EL (cell line): Measurements from ENCODE around the gene STK39.
"Not testable (repeated sequence)": the region's sequence is repeated elsewhere in the genome, so short reads cannot be mapped to it uniquely, and the experiment has no call there.

Experiments
- DNase-seq: peaks from one replicate; pipeline ENCODE4 v3.0.0-alpha.2; 2016

The STK39 gene

GRCh38 chr2:168127371-168127770 is 120.0 kb downstream of the STK39 start:
- DNase-seq, result no peak

GRCh38 chr2:168122210-168122609 is 125.2 kb downstream of the STK39 start:
- DNase-seq, result not testable (repeated sequence)

DNA sequence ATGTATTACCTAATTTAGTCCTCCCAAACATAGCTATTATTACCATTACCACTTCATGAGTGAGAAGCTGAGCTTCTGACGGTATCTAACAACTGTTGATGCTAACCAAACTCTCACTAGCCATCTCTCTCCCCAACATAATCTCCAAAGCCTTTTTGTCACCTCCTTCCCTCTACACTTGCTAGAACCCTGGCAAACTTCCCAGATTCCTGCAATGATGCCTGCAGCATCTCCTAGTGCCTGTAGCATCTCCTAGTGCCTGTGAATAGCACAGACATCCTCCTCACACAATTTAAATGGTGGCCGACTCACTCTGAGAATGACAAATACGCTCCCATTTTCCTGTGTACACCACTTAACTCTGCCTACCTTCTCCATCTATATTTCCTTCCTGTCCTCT is 126.7 kb downstream of the STK39 start:
- DNase-seq, result peak; percentile 20

DNA sequence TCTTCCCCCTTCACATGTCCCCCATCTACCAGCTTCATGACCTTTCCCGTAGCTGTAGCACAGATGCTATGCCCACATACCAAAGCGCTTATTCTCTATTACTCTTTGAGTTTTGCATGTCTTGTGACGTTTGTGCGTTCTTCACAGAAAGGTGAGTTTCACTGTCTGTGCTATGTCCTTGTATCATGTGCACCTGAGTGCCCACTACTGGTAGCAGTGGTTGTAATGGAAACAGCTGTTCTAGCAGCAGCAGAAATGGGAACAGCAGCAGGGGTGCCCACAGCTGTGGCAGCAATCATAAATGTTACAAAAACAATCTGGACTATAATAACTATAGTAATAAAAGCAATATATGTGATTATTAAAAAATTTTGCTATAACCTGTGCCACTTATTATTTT is 127.1 kb downstream of the STK39 start:
- no peak for DNase-seq

DNA sequence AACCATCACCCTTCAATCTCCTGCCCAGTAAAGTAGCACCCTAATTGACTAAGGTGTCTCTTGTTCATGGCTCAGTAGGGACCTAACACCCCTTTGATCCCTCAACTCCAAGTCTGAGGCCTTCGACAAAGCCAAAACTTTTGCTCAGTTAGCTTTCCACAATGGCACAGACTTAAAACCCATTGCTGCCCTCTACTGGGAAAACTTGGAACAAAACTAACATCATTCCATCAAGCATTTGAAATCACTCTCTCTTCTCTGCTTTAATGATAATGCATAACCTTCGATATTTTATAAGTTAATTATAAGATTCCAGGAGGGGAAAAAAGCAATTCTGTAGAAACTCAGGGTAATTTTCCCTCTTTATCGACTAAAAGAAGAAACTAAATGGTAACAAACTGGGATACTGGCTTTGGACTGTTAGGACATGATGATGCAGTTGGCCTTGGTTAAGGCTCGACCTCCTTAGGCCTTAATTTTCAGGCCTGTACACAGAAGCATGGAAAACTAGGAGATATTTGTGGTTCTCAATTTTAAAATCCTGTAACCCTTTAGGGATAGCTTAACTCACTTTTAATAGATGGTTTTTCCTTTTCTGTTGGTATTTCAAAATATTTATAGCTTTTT is 127.8 kb downstream of the STK39 start:
- DNase-seq, result peak; percentile 57

DNA sequence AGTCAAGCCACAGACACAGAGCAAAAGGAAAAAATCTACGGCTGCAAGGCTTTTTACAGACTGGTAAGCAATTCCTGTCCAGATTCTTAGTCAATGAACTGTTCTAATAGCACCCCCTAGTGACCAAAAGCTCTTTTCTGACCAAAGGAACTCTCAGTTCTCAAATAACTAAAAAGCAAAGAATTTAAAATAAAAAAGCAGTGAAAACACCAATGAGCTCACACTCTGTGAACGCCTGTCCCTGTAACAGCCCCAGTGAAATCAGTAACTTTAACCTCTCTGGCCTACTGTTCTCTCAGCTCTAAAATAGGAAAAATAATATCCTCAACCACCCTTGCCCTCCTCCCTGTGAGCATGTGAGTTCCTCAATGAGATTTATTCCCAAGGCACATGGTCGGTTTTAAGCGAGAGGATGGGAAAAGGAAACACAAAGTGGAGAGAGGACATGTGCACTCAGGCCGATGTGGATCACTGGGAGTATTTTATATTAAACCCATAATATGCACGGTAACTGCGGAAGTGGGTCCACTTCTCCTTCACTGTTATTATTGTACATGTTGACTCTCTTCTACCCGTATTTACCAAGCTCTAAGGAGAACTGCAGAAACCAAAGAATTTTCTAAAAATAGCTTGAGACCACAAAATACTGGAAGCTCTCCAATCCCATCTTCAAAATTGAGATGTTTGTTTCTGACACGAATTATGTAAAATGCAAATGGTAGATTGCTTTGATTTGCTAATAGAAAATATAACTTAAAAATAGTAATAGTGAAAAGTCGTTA is 128.5 kb downstream of the STK39 start:
- DNase-seq, result peak; percentile 68

DNA sequence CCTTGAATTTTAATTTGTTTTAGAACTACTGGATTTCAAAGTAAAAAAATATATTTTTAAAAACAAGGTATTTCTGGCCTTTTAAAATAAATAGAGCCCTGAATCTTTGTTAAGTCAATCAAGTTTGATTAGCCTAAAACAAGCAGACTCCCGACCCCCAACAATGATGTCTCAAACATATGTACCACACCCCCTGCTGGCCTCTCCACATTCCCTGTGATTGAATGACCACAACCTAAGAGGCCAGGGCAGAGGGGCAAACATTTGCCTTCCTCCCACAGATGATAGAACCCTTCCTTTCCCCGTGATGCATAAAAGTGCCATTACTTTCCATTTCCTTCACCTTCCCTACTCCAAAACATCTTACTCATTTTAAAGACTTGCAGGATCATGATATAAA is 130.9 kb downstream of the STK39 start:
- DNase-seq, result no peak

DNA sequence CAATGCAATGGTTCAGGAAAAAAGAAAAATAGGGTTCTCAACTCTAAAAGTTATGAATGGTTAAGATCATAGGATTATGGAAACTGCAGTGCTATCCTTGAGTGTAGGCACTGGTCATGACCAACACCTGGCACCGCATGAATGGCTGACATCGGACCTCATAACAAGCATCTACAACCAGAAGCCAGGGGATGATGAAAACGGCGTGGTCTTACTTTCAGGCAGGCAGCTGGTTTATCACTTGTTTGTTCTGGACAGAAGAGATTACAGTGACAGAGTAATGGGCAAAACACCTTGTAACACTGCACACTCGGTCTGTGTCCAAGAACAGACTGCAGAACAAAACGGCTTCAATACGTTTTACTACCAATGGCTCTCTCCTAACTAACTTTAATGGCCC is 132.8 kb downstream of the STK39 start:
- DNase-seq, result no peak

- DNase-seq, result no peak
These were observed 133.4 kb downstream of the STK39 start for GRCh38 chr2:168114040-168114439.

- no peak for DNase-seq
These were observed 140.1 kb downstream of the STK39 start for GRCh38 chr2:168107322-168107721.

GRCh38 chr2:168105127-168105683 is 142.2 kb downstream of the STK39 start:
- DNase-seq, result no peak

- no peak for DNase-seq
These were observed 150.0 kb downstream of the STK39 start for GRCh38 chr2:168097431-168097830.

DNA sequence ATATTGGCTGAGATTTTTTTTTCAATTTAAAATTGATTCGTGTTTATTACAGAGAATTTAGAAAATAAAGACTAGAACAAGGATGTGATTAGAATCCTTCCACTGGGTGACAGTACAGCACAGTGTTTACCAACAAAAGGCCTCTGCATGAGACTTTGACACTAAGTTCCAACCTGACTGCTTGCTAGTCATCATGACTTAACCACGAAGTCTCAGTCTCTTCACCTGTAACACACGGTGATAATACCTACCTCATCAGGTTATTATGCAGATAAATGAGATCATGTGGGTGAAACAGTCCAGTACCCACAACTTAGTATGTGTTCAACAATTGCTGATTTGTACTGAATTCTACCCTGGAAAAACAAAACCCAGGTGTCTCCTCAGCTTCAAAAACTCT is 151.2 kb downstream of the STK39 start:
- no peak for DNase-seq

GRCh38 chr2:168091986-168092385 is 155.4 kb downstream of the STK39 start:
- DNase-seq, result no peak

- DNase-seq, result no peak
These were observed 156.8 kb downstream of the STK39 start for GRCh38 chr2:168090366-168091135.

DNA sequence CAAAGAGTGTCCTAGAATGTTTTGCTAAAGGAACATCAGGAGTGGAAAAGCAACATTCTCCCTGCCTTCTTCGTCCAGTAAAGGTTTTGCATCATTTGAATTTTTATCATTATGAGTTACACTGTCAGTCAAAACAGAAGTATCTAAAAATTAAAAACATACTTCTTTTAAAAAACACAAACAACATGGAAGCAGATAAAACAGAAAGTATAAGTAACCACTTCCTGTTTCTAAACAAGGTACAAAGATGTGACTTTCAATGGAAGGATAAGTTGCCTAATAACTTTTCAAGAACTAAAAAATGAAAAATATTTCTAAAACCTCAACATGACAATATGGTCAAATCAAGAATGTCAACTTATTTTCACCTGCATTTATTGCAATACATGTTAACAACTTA is 158.2 kb downstream of the STK39 start:
- no peak for DNase-seq

DNA sequence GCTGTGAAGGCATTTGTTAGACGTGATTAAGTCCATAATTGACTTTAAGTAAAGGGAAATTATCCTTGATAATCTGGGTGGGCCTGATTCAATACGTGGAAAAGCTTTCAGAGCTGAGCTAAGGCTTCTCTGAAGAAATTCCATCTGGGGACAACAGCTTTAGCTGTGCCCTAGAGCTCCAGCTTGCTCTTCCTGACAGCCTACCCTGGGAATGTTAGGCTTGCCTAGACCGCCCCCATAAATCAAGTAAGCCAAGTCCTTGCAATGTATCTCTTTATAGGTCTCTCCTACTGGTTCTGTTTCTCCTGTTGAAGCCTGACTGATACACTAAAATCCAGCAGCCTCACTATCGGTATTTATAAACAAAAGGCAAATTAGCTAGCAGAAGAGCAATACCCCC is 160.0 kb downstream of the STK39 start:
- no peak for DNase-seq

DNA sequence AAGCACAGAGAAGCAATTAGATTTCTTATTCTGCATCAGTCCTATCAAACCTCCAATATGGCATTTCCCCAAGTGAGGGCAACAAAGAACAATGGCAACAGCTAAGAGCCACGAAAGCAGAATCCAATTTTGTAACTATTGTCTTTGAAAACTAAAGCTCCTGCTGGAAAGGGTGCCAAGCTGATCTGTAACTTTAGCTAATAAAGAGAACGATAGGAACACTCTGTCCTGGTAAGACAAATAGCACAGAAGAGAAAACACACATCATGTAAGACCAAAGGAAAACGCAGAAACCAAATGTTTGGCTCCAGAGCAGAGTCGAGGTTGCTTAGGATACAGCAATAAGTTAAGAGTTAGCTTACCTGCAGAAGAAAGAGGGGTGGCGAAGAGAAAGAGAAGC is 160.5 kb downstream of the STK39 start:
- DNase-seq, result no peak

DNA sequence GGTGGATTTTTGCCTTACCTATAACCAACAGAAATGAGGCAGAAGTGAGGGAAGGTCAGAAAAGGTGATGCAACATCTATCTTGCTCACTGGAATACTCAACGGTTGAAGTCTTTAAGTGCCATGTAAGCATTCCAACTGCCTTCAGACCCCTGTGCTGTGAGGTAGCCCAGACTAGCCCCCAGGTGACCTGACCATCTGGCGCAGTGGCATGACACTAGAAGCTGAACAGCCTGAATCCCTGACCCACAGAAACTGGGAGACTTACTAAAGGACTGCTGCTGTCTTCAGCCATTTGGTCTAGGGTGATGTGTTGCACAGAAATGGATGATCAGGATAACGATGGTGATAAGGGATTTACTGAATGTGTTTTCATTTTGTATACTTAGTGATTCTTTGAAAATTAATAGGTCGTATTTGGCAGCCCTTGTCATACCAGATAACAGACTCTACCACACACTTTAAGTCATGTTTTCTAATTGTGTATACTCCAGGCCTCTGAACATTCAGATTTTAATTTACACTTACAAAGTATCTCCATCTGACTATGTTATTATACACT is 161.5 kb downstream of the STK39 start:
- no peak for DNase-seq

- DNase-seq, result no peak
These were observed 163.1 kb downstream of the STK39 start for GRCh38 chr2:168084288-168084687.

GRCh38 chr2:168081452-168081851 is 165.9 kb downstream of the STK39 start:
- DNase-seq, result not testable (repeated sequence)

DNA sequence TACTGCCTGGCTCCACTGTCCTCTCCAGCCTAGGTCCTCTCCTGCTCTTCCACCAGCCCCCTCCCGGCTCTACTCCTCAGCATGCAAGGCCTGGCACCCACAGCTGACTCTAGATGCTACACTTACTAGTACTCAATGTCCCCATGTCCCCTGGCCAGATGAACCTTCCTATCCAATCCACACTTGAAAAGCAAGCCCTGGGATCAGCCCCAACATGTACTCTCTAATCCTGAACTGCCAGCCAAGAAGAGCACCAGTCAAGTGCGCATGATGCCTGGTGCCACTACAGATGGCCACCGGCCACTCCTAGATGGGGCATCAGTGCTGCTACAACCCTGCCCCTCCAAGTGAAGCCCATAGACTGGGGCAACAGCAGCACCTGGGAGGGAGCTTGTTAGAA is 168.2 kb downstream of the STK39 start:
- no peak for DNase-seq

DNA sequence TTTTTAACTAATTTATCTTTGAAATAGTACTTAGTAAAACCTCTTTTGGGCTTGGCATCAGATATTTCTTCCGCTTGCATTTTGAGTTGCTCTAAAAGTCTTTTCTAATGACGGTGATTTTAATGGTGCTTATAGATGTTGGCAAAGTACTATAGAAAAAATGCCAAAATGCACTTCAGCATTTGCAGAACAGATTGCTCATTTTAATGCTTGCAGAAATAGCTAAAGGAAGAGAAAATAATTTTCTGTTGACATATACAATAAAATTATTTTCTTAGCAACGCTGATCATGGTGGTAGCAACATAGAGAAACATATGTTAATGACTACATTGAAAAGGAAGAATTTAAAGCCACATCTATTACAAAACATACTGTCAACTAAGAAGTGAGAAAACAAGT is 170.7 kb downstream of the STK39 start:
- no peak for DNase-seq
